Mesenchymal stem cell (in vitro differentiated cells and primary cell): ENCODE measurements around the gene ASB13.

Experiments
- DNase-seq: peaks from one replicate; pipeline ENCODE4 v3.0.0-alpha.2; 2013
- H2AFZ ChIP-seq: one replicate; pipeline ENCODE4 v1.6.1; 2013; ENCODE audit warnings: low read depth, mild to moderate bottlenecking, control low read depth, inconsistent platforms, low read length, moderate library complexity
- H2AK5ac ChIP-seq: 2 replicates; pipeline ENCODE4 v1.6.1; 2013; ENCODE audit warnings: low read length, moderate library complexity, mild to moderate bottlenecking, inconsistent platforms; ENCODE audit not compliant: severe bottlenecking
- H2BK120ac ChIP-seq: one replicate; pipeline ENCODE4 v1.6.1; 2013; ENCODE audit warnings: low read depth, mild to moderate bottlenecking, inconsistent platforms, low read length, moderate library complexity
- H2BK12ac ChIP-seq, 2 experiments: one replicate each; pipeline ENCODE4 v1.6.1; 2013; ENCODE audit warnings: inconsistent platforms in 2 of 2, low read length in 2 of 2, mild to moderate bottlenecking in 2 of 2, moderate library complexity in 2 of 2, control low read depth in 1 of 2
- H2BK15ac ChIP-seq: one replicate; pipeline ENCODE4 v1.6.1; 2013; ENCODE audit warnings: mild to moderate bottlenecking, low read depth, inconsistent platforms; ENCODE audit not compliant: poor library complexity, severe bottlenecking
- H2BK5ac ChIP-seq: 2 replicates; pipeline ENCODE4 v1.6.1; 2013; ENCODE audit warnings: low read depth, mild to moderate bottlenecking, low read length, control low read depth, inconsistent platforms; ENCODE audit not compliant: poor library complexity, severe bottlenecking
- H3K14ac ChIP-seq, 2 experiments: one replicate each; pipeline ENCODE4 v1.6.1; 2013; ENCODE audit warnings: inconsistent platforms in 2 of 2, low read length in 2 of 2, control low read depth in 1 of 2, mild to moderate bottlenecking in 1 of 2, moderate library complexity in 1 of 2
- H3K18ac ChIP-seq, 2 experiments: one replicate each; pipeline ENCODE4 v1.6.1; 2013; ENCODE audit warnings: inconsistent platforms in 2 of 2, low read length in 2 of 2, control low read depth in 1 of 2, low read depth in 1 of 2, mild to moderate bottlenecking in 1 of 2
- H3K23ac ChIP-seq, 2 experiments: one replicate each; pipeline ENCODE4 v1.6.1; 2013; ENCODE audit warnings: inconsistent platforms in 2 of 2, low read length in 2 of 2, mild to moderate bottlenecking in 2 of 2, moderate library complexity in 2 of 2, control low read depth in 1 of 2
- H3K27ac ChIP-seq: 2 replicates; pipeline ENCODE4 v1.5.1; 2013; ENCODE audit warnings: mild to moderate bottlenecking, moderate library complexity, low read length, control low read depth, inconsistent platforms; ENCODE audit not compliant: poor library complexity, severe bottlenecking
- H3K27me3 ChIP-seq, 2 experiments: 2 replicates each; pipeline versions ENCODE4 v1.6.1 to v1.7.0; 2013; ENCODE audit warnings: low read length in 2 of 2, mild to moderate bottlenecking in 2 of 2, moderate library complexity in 2 of 2, control low read depth in 1 of 2, inconsistent platforms in 1 of 2; ENCODE audit not compliant: control insufficient read depth in 1 of 2, insufficient read depth in 1 of 2
- H3K36me3 ChIP-seq, 2 experiments: 2 replicates each; pipeline versions ENCODE4 v1.6.1 to v1.7.0; 2013; ENCODE audit warnings: low read length in 2 of 2, control low read depth in 1 of 2, inconsistent platforms in 1 of 2, low read depth in 1 of 2, mild to moderate bottlenecking in 1 of 2; ENCODE audit not compliant: insufficient read depth in 2 of 2, control insufficient read depth in 1 of 2
- H3K4ac ChIP-seq, 2 experiments: one replicate each; pipeline ENCODE4 v1.6.1; 2013; ENCODE audit warnings: inconsistent platforms in 2 of 2, low read length in 2 of 2, mild to moderate bottlenecking in 2 of 2, moderate library complexity in 2 of 2, control low read depth in 1 of 2, low read depth in 1 of 2
- H3K4me1 ChIP-seq: 2 replicates; pipeline ENCODE4 v1.6.1; 2013; ENCODE audit warnings: low read depth, low read length, control low read depth; ENCODE audit not compliant: control insufficient read depth, insufficient read depth
- H3K4me2 ChIP-seq: 2 replicates; pipeline ENCODE4 v1.6.1; 2013; ENCODE audit warnings: low read length, mild to moderate bottlenecking, inconsistent platforms; ENCODE audit not compliant: poor library complexity, severe bottlenecking
- H3K4me3 ChIP-seq, 2 experiments: 2 replicates each; pipeline versions ENCODE4 v1.5.1 to v1.7.0; 2013; ENCODE audit warnings: low read length in 2 of 2, mild to moderate bottlenecking in 2 of 2, control low read depth in 1 of 2, low read depth in 1 of 2; ENCODE audit not compliant: insufficient read depth in 1 of 2
- H3K79me1 ChIP-seq: replicated peaks from 2 replicates; pipeline ENCODE4 v1.6.1; 2013; ENCODE audit warnings: mild to moderate bottlenecking, control low read depth, low read length, inconsistent platforms; ENCODE audit not compliant: poor library complexity, severe bottlenecking
- H3K9ac ChIP-seq: 2 replicates; pipeline ENCODE4 v1.7.0; 2013; ENCODE audit warnings: mild to moderate bottlenecking, low read length, moderate library complexity
- H3K9me3 ChIP-seq: 2 replicates; pipeline ENCODE4 v1.7.0; 2013; ENCODE audit warnings: mild to moderate bottlenecking, low read length; ENCODE audit not compliant: control insufficient read depth
- H4K8ac ChIP-seq: one replicate; pipeline ENCODE4 v1.6.1; 2013; ENCODE audit warnings: inconsistent platforms, mild to moderate bottlenecking, low read length, moderate library complexity
- H4K91ac ChIP-seq: one replicate; pipeline ENCODE4 v1.6.1; 2013; ENCODE audit warnings: mild to moderate bottlenecking, low read length, inconsistent platforms
- WGBS: methylation state at CpG from one replicate; pipeline ENCODE4 v1.1.7; 2013; ENCODE audit warnings: mixed read lengths; 5-methylcytosine and 5-hydroxymethylcytosine counted together

ASB13 gene

GRCh38 chr10:5604961-5605360, 61.4 kb downstream of the ASB13 start:
- H2BK15ac ChIP-seq: no peak overlapping the region
- H3K14ac ChIP-seq: no peak overlapping the region

DNA sequence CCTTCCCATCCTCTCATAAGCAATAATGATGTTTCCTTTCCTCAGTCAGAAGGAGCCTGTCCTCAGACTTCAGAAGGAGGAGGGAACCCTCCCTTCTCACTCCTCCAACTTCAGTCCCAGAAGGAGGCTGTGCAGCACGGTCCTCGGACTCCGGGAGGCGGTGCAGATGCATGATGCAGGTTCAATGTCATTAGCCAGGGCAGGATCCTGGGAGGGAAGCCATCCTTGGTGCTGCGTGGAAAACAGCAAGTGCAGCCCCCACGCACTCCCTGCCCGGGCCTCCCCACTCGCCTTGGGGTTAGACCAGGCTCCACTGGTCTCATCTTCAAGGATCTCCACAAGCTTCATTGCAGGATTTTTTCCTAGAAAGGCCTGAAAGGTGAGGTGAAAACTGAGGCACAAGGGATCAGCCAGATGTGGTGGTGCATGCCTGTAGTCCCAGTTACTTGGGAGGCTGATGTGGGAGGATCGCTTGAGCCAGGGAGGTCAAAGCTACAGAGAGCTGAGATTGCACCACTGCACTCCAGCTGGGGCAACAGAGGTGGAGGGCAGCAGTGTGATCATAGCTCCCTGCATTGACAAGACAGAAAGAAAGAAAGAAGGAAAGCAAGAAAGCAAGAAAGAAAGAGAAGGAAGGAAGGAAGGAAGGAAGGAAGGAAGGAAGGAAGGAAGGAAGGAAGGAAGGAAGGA, 62.0 kb downstream of the ASB13 start:
- H3K14ac ChIP-seq: no peak overlapping the region
- H2BK12ac ChIP-seq: no peak overlapping the region
- H3K36me3 ChIP-seq: no peaks in the 10 kb centered on the region
- H2BK5ac ChIP-seq: no peak overlapping the region
- no peak overlapping the region for H3K18ac ChIP-seq
- no peak overlapping the region for H3K4me2 ChIP-seq
- no peak overlapping the region for H4K8ac ChIP-seq
- no peaks in the 10 kb centered on the region for H3K27me3 ChIP-seq
- H2AFZ ChIP-seq: no peak overlapping the region
- no peak overlapping the region for H3K9ac ChIP-seq
- no peaks in the 10 kb centered on the region for H3K9me3 ChIP-seq
- DNase-seq: no peak
- H2BK15ac ChIP-seq: no peak overlapping the region
- 98% methylated on average over 9 of the region's 9 CpGs for WGBS
- no peak overlapping the region for H3K27ac ChIP-seq
- no peak overlapping the region for H3K23ac ChIP-seq
- no peak overlapping the region for H4K91ac ChIP-seq
- no peak overlapping the region for H3K4me3 ChIP-seq
- no peaks in the 10 kb centered on the region for H3K4me1 ChIP-seq
- H2AK5ac ChIP-seq: no peak overlapping the region
- no peaks in the 10 kb centered on the region for H3K79me1 ChIP-seq
- no peak overlapping the region for H3K4ac ChIP-seq
- H2BK120ac ChIP-seq: no peak overlapping the region

More at GRCh38 chr10:5604961-5605360, 61.4 kb downstream of the ASB13 start:
- no peak overlapping the region for H2BK5ac ChIP-seq
- H4K91ac ChIP-seq: no peak overlapping the region
- H2BK12ac ChIP-seq: no peak overlapping the region
- peaks cover under 1% of the 10 kb centered on the region for H3K4me1 ChIP-seq
- H3K18ac ChIP-seq: no peak overlapping the region
- H3K27me3 ChIP-seq: no peaks in the 10 kb centered on the region
- no peak overlapping the region for H2AK5ac ChIP-seq
- H3K4ac ChIP-seq: no peak overlapping the region
- no peak overlapping the region for H3K4me3 ChIP-seq
- H3K27ac ChIP-seq: no peak overlapping the region
- no peak overlapping the region for H2AFZ ChIP-seq
- H3K4me2 ChIP-seq: no peak overlapping the region
- H2BK120ac ChIP-seq: no peak overlapping the region
- no peak overlapping the region for H3K9ac ChIP-seq
- no peak overlapping the region for H4K8ac ChIP-seq
- H3K23ac ChIP-seq: no peak overlapping the region
- H3K9me3 ChIP-seq: no peaks in the 10 kb centered on the region
- H3K79me1 ChIP-seq: no peaks in the 10 kb centered on the region
- 88% methylated on average over 7 of the region's 7 CpGs for WGBS
- no peak for DNase-seq
- no peaks in the 10 kb centered on the region for H3K36me3 ChIP-seq

- H2BK120ac ChIP-seq: no peak overlapping the region
- H2BK5ac ChIP-seq: no peak overlapping the region
- no peak overlapping the region for H3K4ac ChIP-seq
- H3K4me1 ChIP-seq: no peaks in the 10 kb centered on the region
- no peak for DNase-seq
- WGBS: 87% methylated on average over 13 of the region's 13 CpGs
- no peak overlapping the region for H3K14ac ChIP-seq
- H2BK12ac ChIP-seq: no peak overlapping the region
- no peaks in the 10 kb centered on the region for H3K27me3 ChIP-seq
- H3K18ac ChIP-seq: no peak overlapping the region
- no peak overlapping the region for H4K8ac ChIP-seq
- no peak overlapping the region for H4K91ac ChIP-seq
- H3K79me1 ChIP-seq: no peaks in the 10 kb centered on the region
- no peak overlapping the region for H3K4me2 ChIP-seq
- no peak overlapping the region for H3K9ac ChIP-seq
- no peaks in the 10 kb centered on the region for H3K9me3 ChIP-seq
- H3K23ac ChIP-seq: no peak overlapping the region
- H3K36me3 ChIP-seq: no peaks in the 10 kb centered on the region
- H2AFZ ChIP-seq: no peak overlapping the region
- no peak overlapping the region for H2AK5ac ChIP-seq
- H2BK15ac ChIP-seq: no peak overlapping the region
- H3K27ac ChIP-seq: no peak overlapping the region
- H3K4me3 ChIP-seq: no peak overlapping the region
These were observed 62.6 kb downstream of the ASB13 start for GRCh38 chr10:5603848-5604170.

- Histone ChIP-seq H2AK5ac (no peak overlapping the region), H4K91ac (no peak overlapping the region), H3K23ac (no peak overlapping the region), H3K4me1 (no peaks in the 10 kb centered on the region), H2BK5ac (no peak overlapping the region), H3K4ac (no peak overlapping the region), H2AFZ (no peak overlapping the region), H3K4me3 (no peak overlapping the region), H2BK15ac (no peak overlapping the region), H3K4me2 (no peak overlapping the region), H3K9ac (no peak overlapping the region), H3K18ac (no peak overlapping the region), H3K79me1 (no peaks in the 10 kb centered on the region), H4K8ac (no peak overlapping the region), H3K27me3 (no peaks in the 10 kb centered on the region), H3K27ac (no peak overlapping the region), H3K9me3 (no peaks in the 10 kb centered on the region), H3K36me3 (no peaks in the 10 kb centered on the region), H3K14ac (no peak overlapping the region), H2BK120ac (no peak overlapping the region), H2BK12ac (no peak overlapping the region)
- DNase-seq: no peak
- WGBS: 90% methylated on average over 13 of the region's 14 CpGs
These were observed 63.1 kb downstream of the ASB13 start for GRCh38 chr10:5603091-5603847.
